HCT116 (cell line): ENCODE measurements around the gene ZNF860. TPM values are rescaled to one million over a fixed set of nuclear protein-coding genes. Genes with fewer than 3 reads are reported as not detected.

Experiments used
- ATAC-seq: fragments of 200-7000 bp; cut with Tn5 transposase; 2 replicates; pipeline ENCODE4 v1.9.1; 2020; ENCODE audit warnings: mild to moderate bottlenecking, moderate library complexity
- BruUV-seq: library from RNA; stranded (reverse); fragments of 400-500 nt; replicated peaks from 2 replicates; lab custom pipeline; 2021; lab: Mats Ljungman, UMichigan
- CTCF ChIA-PET: fragments of 300-600 bp; sonication (Branson Sonifier 250); formaldehyde crosslinking; loops from one replicate; lab custom pipeline; 2021; ENCODE audit warnings: antibody characterized with exemption; lab: Charles Lee
- POLR2A ChIA-PET: fragments of 300-600, 350-600 bp; sonication (Branson Sonifier 250); formaldehyde crosslinking; loops from one replicate; lab custom pipeline; 2021; ENCODE audit warnings: antibody characterized with exemption; lab: Charles Lee
- RAD21 ChIA-PET, 2 experiments: fragments of 300-600 bp; sonication (Branson Sonifier 250); formaldehyde crosslinking; loops; one replicate each; lab custom pipeline; 2023; ENCODE audit warnings: low total read pairs in 2 of 2; ENCODE audit not compliant: uncharacterized antibody in 2 of 2, unreplicated experiment in 2 of 2, low non-redundant PET in 1 of 2; lab: Charles Lee
- DNase-seq: peaks from one replicate; pipeline ENCODE4 v3.0.0-alpha.2; 2010; ENCODE audit warnings: low read depth, low spot score
- H2AFZ ChIP-seq: fragments of 200-600 bp; shearing (Covaris generic), sonication (generic); 2 replicates; pipeline ENCODE4 v1.6.1; 2017; ENCODE audit warnings: low read depth, mixed run types, mixed read lengths, antibody characterized with exemption, low read length; ENCODE audit not compliant: poor library complexity, severe bottlenecking
- H3K27ac ChIP-seq: 2 replicates; pipeline ENCODE4 v1.5.1; 2012; ENCODE audit warnings: low read depth, low read length
- H3K27me3 ChIP-seq: fragments of 200-600 bp; sonication (generic); 2 replicates; pipeline ENCODE4 v1.6.1; 2016; ENCODE audit warnings: mixed run types, low read length, mixed read lengths; ENCODE audit not compliant: insufficient read depth
- H3K36me3 ChIP-seq, 2 experiments: fragments of 200-500 bp in 1 of 2; fragments of 200-600 bp in 1 of 2; sonication (Bioruptor generic) in 1 of 2; sonication (generic) in 1 of 2; 2 replicates each; pipeline versions ENCODE4 v1.5.1 to v1.6.1; 2014 to 2016; ENCODE audit warnings: low read length in 2 of 2, inconsistent platforms in 1 of 2, mixed read lengths in 1 of 2, mixed run types in 1 of 2; ENCODE audit not compliant: insufficient read depth in 2 of 2, control insufficient read depth in 1 of 2
- H3K4me1 ChIP-seq, 2 experiments: fragments of 200-600 bp in 1 of 2; sonication (generic) in 1 of 2; 2 replicates each; pipeline versions ENCODE4 v1.5.1 to v1.6.1; 2012 to 2017; ENCODE audit warnings: low read length in 2 of 2, inconsistent platforms in 1 of 2, mild to moderate bottlenecking in 1 of 2, mixed read lengths in 1 of 2, mixed run types in 1 of 2, moderate library complexity in 1 of 2; ENCODE audit not compliant: insufficient read depth in 2 of 2, control insufficient read depth in 1 of 2
- H3K4me2 ChIP-seq: fragments of 200-600 bp; sonication (generic); 2 replicates; pipeline ENCODE4 v1.6.1; 2017; ENCODE audit warnings: mixed run types, low read length, mixed read lengths
- H3K4me3 ChIP-seq, 2 experiments: fragments of 200-600 bp in 1 of 2; sonication (generic) in 1 of 2; replicated peaks in 1 of 2; 2 replicates each; pipeline ENCODE4 v1.5.1; 2011 to 2016; ENCODE audit warnings: low read length in 2 of 2, control low read depth in 1 of 2, low read depth in 1 of 2, mild to moderate bottlenecking in 1 of 2, mixed read lengths in 1 of 2, mixed run types in 1 of 2
- H3K79me2 ChIP-seq: fragments of 200-600 bp; sonication (generic); 2 replicates; pipeline ENCODE4 v1.6.1; 2017; ENCODE audit warnings: mild to moderate bottlenecking, mixed run types, low read length, moderate library complexity, mixed read lengths; ENCODE audit not compliant: insufficient read depth
- H3K9ac ChIP-seq: fragments of 200-600 bp; sonication (generic); 2 replicates; pipeline ENCODE4 v1.6.1; 2016; ENCODE audit warnings: low read length, mixed read lengths
- H3K9me2 ChIP-seq: fragments of 200-600 bp; sonication (generic), shearing (Covaris generic); 2 replicates; pipeline ENCODE4 v1.6.1; 2017; ENCODE audit warnings: mixed run types, mild to moderate bottlenecking, moderate library complexity; ENCODE audit not compliant: insufficient read depth
- H3K9me3 ChIP-seq, 2 experiments: fragments of 200-500 bp in 1 of 2; fragments of 200-600 bp in 1 of 2; sonication (Bioruptor generic) in 1 of 2; sonication (generic) in 1 of 2; 2 replicates each; pipeline ENCODE4 v1.6.1; 2014 to 2017; ENCODE audit warnings: low read length in 2 of 2, mixed read lengths in 2 of 2, inconsistent platforms in 1 of 2, low read depth in 1 of 2, mild to moderate bottlenecking in 1 of 2, mixed run types in 1 of 2, moderate library complexity in 1 of 2; ENCODE audit not compliant: control insufficient read depth in 1 of 2, insufficient read depth in 1 of 2
- H4K20me1 ChIP-seq: fragments of 200-600 bp; sonication (generic), shearing (Covaris generic); 2 replicates; pipeline ENCODE4 v1.6.1; 2017; ENCODE audit warnings: mixed run types, mild to moderate bottlenecking, moderate library complexity; ENCODE audit not compliant: insufficient read depth
- CBX3 ChIP-seq: IDR thresholded peaks from 2 replicates; pipeline ENCODE4 v1.6.1; 2012; ENCODE audit warnings: low read depth
- ELF1 ChIP-seq: IDR thresholded peaks from 2 replicates; pipeline ENCODE4 v1.6.1; 2012; ENCODE audit warnings: low read depth, borderline replicate concordance
- EZH2 ChIP-seq: fragments of 200-600 bp; sonication (generic); IDR thresholded peaks from 2 replicates; pipeline ENCODE4 v1.6.1; 2017; ENCODE audit warnings: antibody characterized with exemption, mixed run types
- POLR2A ChIP-seq: IDR thresholded peaks from 2 replicates; pipeline ENCODE4 v1.7.0; 2011; ENCODE audit warnings: borderline replicate concordance; ENCODE audit not compliant: insufficient read depth, insufficient read length; ENCODE audit errors: extremely low read depth
- POLR2AphosphoS5 ChIP-seq: IDR thresholded peaks from 2 replicates; pipeline ENCODE4 v1.6.1; 2011; ENCODE audit warnings: mild to moderate bottlenecking, low read depth, low read length, moderate library complexity
- REST ChIP-seq: IDR thresholded peaks from 2 replicates; pipeline ENCODE4 v1.6.1; 2012; ENCODE audit warnings: low read depth
- SP1 ChIP-seq: IDR thresholded peaks from 2 replicates; pipeline ENCODE4 v1.6.1; 2012; ENCODE audit warnings: low read depth
- SRF ChIP-seq: IDR thresholded peaks from 2 replicates; pipeline ENCODE4 v1.6.1; 2012; ENCODE audit warnings: low read depth
- YY1 ChIP-seq: IDR thresholded peaks from 2 replicates; pipeline ENCODE4 v1.6.1; 2011; ENCODE audit warnings: low read length, low read depth, moderate library complexity, mild to moderate bottlenecking; ENCODE audit not compliant: insufficient replicate concordance; ENCODE audit errors: extremely low read depth
- intact Hi-C: fragments of 100-400 bp; cut with micrococcal nuclease; formaldehyde crosslinking; loops from 2 replicates; pipeline ENCODE4 v1.10.0; 2022
- total RNA-seq: library from RNA; stranded (reverse); gene quantifications from one replicate; pipeline ENCODE4 v1.2.1, GENCODE V29; 2021; ENCODE audit not compliant: unreplicated experiment

ZNF860 gene
- total RNA-seq, 1 experiment from 2014 or later = 2.9 TPM

DNA sequence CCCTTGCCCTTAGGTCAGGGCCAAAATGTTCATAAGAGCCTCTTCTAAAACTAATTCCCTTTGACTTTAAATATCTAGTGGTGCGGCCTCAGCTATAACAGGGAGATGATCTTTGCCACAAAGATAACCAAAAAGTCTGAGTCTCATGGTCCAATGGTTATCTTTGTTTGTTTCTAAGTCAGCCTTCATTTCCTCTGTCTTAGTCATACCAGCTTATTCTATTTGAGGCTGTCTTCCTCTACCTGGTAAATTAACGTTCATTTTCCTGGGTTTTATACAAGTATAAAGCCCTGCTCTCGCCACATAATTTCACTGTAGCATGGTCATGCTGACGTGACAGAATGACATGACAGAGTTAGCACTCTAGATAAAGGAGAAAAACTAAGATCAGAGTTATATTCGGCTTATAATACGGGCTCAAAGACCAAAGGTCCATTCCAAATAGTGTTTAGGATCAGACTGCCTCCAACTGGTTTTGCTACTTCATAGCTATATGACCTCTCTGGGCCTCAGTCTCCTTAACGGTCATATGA, 18.4 kb downstream of the ZNF860 start (continued):
- TF ChIP-seq REST = no peak

DNA sequence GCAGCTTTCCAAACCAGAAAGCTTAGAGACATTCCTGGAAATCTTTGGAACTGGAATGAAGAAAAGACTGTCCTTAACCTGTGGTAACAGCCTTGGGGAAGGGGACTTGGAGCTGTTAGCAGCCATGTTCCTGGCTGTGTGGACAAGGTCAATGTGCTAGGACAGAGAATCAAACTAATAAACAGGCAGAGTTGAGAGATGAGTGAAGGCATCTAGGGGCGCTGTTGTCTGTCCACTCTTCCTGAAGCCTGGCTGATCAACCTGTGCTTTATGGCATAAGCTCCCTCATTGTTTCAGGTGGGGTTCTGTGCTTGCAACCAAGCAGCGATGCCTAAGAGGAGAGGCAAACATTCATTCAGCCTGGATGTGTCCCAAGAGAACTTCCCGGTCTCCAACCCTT, 19.3 kb downstream of the ZNF860 start:
- ChIA-PET RAD21 (no interaction called here), CTCF (no interaction called here), POLR2A (interaction anchor here (0.6 kb wide), 1 partner anchor 114 kb away, joined by 4 read pairs; no protein-coding TSS in a partner anchor)
- Histone ChIP-seq H3K4me2 (no peak overlapping the region), H3K36me3 (no peaks in the 10 kb centered on the region), H2AFZ (no peak overlapping the region), H3K4me1 (no peaks in the 10 kb centered on the region), H3K9me2 (no peaks in the 10 kb centered on the region), H4K20me1 (no peaks in the 10 kb centered on the region), H3K27me3 (no peaks in the 10 kb centered on the region), H3K9ac (no peak overlapping the region), H3K9me3 (no peaks in the 10 kb centered on the region), H3K4me3 (no peak overlapping the region), H3K27ac (no peak overlapping the region), H3K79me2 (no peaks in the 10 kb centered on the region)
- intact Hi-C loops = no loop called here
- no TSS peak for BruUV-seq
- ATAC-seq = no peak
- TF ChIP-seq POLR2AphosphoS5 (no peak), YY1 (no peak), ELF1 (no peak), POLR2A (no peak), EZH2 (no peak), SRF (no peak), SP1 (no peak), CBX3 (no peak)
- DNase-seq = no peak
